Midbrain (tissue), 1 donor: ENCODE data around the gene IL13RA1.
"Not testable (repeated sequence)": the region's sequence is repeated elsewhere in the genome, so short reads cannot be mapped to it uniquely, and the experiment has no call there.

Source experiments
- DNase-seq: peaks from one replicate; lab custom pipeline; 2025; lab: John Stamatoyannopoulos, UW

The IL13RA1 gene

GRCh38 chrX:118780509-118780908 lies 53.1 kb downstream of the IL13RA1 start:
- DNase-seq: no peak

GRCh38 chrX:118780911-118781310 lies 53.5 kb downstream of the IL13RA1 start:
- no peak for DNase-seq

GRCh38 chrX:118795528-118796280 lies 68.3 kb downstream of the IL13RA1 start:
- DNase-seq: no peak

- peak; percentile 6 for DNase-seq
Measured at GRCh38 chrX:118802857-118803256, 75.5 kb downstream of the IL13RA1 start.

- peak; percentile 63 for DNase-seq
Measured at GRCh38 chrX:118807151-118808017, 80.0 kb downstream of the IL13RA1 start.

GRCh38 chrX:118817257-118817656 lies 89.9 kb downstream of the IL13RA1 start:
- DNase-seq: not testable (repeated sequence)

- peak; percentile 48 for DNase-seq
Measured at GRCh38 chrX:118823263-118824172, 96.1 kb downstream of the IL13RA1 start, which contains the start of gene ZCCHC12. ZCCHC12 (plus strand) TSS chrX:118823824; CDS start chrX:118825245, 1,421 bp downstream.

GRCh38 chrX:118824173-118824730 lies 96.8 kb downstream of the IL13RA1 start:
- no peak for DNase-seq

- DNase-seq: no peak
Measured at GRCh38 chrX:118825227-118825626, 97.8 kb downstream of the IL13RA1 start.

- DNase-seq: peak; percentile 87
Measured at GRCh38 chrX:118839334-118839958, 112.0 kb downstream of the IL13RA1 start.
